ENCODE results near the gene THRAP3. TPM values are rescaled to one million over a fixed set of nuclear protein-coding genes. Genes with fewer than 3 reads are reported as not detected.

The THRAP3 gene
- total RNA-seq, 4 donors from 2014 or later: 88.9 to 129 (median 115) TPM

- DNase-seq: no peak
- H3K27ac ChIP-seq: no peak overlapping the region
- intact Hi-C loops (cut with DNase I): loop anchor here (2.0 kb wide), 1 partner anchor 79 kb away; no protein-coding TSS in a partner anchor
- H3K9me3 ChIP-seq: no peaks in the 10 kb centered on the region
- peaks cover 5 to 27% of the 10 kb centered on the region in 2 donors for H3K4me1 ChIP-seq
- no peak overlapping the region for H3K4me3 ChIP-seq (replicated peaks in 1 of 3)
- WGBS, 2 donors: 88 to 91% methylated on average over 19 to 33 of the region's 34 CpGs
- peaks cover 26 to 39% of the 10 kb centered on the region in 2 donors for H3K36me3 ChIP-seq
- TF ChIP-seq POLR2A (IDR thresholded peaks at IDR 0.05) (no peak), CTCF (IDR thresholded peaks at IDR 0.05) (no peak)
- H3K27me3 ChIP-seq: no peaks in the 10 kb centered on the region
These were observed 117.5 kb downstream of the THRAP3 start for GRCh38 chr1:36341626-36342320.

- Histone ChIP-seq H3K9me3 (no peaks in the 10 kb centered on the region), H3K4me1 (peaks cover 5 to 27% of the 10 kb centered on the region in 2 donors), H3K27me3 (no peaks in the 10 kb centered on the region), H3K4me3 (replicated peaks in 1 of 3) (no peak overlapping the region), H3K36me3 (peaks cover 30 to 47% of the 10 kb centered on the region in 2 donors), H3K27ac (peak overlapping the region in 2 of 3 donors; percentile 54 to 66)
- intact Hi-C loops (cut with DNase I): loop anchor here (2.0 kb wide), 1 partner anchor 78 kb away; no protein-coding TSS in a partner anchor
- WGBS, 2 donors: 76 to 82% methylated on average over 7 to 10 of the region's 10 CpGs
- DNase-seq: peak; percentile 54 to 59
- TF ChIP-seq POLR2A (IDR thresholded peaks at IDR 0.05): no peak
- peak in 5 of 6 experiments; percentile 56 to 78 (median 65) for TF ChIP-seq CTCF (IDR thresholded peaks at IDR 0.05)
These were observed 118.4 kb downstream of the THRAP3 start for GRCh38 chr1:36342426-36343185.

- H3K36me3 ChIP-seq: peaks cover 33 to 57% of the 10 kb centered on the region in 2 donors
- intact Hi-C loops (cut with DNase I): loop anchor here (2.0 kb wide), 1 partner anchor 77 kb away; no protein-coding TSS in a partner anchor
These were observed 119.6 kb downstream of the THRAP3 start for GRCh38 chr1:36343651-36344394.

GRCh38 chr1:36344395-36344680, 120.1 kb downstream of the THRAP3 start:
- peaks cover 2 to 22% of the 10 kb centered on the region in 2 donors for H3K4me1 ChIP-seq
- H3K27me3 ChIP-seq: no peaks in the 10 kb centered on the region
- no peak overlapping the region for H3K27ac ChIP-seq
- TF ChIP-seq CTCF (IDR thresholded peaks at IDR 0.05): no peak
- TF ChIP-seq POLR2A (IDR thresholded peaks at IDR 0.05): no peak
- H3K4me3 ChIP-seq (replicated peaks in 1 of 3): no peak overlapping the region
- intact Hi-C loops (cut with DNase I): no loop called here
- WGBS, 2 donors: 83 to 91% methylated on average over 8 of the region's 8 CpGs
- H3K9me3 ChIP-seq: no peaks in the 10 kb centered on the region
- DNase-seq: no peak
- peaks cover 33 to 57% of the 10 kb centered on the region in 2 donors for H3K36me3 ChIP-seq

More at GRCh38 chr1:36343651-36344394, 119.6 kb downstream of the THRAP3 start:
- Histone ChIP-seq H3K27me3 (no peaks in the 10 kb centered on the region), H3K27ac (peak overlapping the region in 1 of 3 donors; percentile 54), H3K9me3 (no peaks in the 10 kb centered on the region), H3K4me3 (replicated peaks in 1 of 3) (no peak overlapping the region), H3K4me1 (peaks cover 4 to 22% of the 10 kb centered on the region in 2 donors)
- 92% methylated on average over 8 to 20 of the region's 24 CpGs for WGBS, 2 donors
- no peak for TF ChIP-seq CTCF (IDR thresholded peaks at IDR 0.05)
- TF ChIP-seq POLR2A (IDR thresholded peaks at IDR 0.05): no peak
- DNase-seq: peak in 1 of 2 donors; percentile 24

Data from thyroid gland (tissue), 4 donors.